ENCODE measurements around the gene CA4.

Gene CA4

DNA sequence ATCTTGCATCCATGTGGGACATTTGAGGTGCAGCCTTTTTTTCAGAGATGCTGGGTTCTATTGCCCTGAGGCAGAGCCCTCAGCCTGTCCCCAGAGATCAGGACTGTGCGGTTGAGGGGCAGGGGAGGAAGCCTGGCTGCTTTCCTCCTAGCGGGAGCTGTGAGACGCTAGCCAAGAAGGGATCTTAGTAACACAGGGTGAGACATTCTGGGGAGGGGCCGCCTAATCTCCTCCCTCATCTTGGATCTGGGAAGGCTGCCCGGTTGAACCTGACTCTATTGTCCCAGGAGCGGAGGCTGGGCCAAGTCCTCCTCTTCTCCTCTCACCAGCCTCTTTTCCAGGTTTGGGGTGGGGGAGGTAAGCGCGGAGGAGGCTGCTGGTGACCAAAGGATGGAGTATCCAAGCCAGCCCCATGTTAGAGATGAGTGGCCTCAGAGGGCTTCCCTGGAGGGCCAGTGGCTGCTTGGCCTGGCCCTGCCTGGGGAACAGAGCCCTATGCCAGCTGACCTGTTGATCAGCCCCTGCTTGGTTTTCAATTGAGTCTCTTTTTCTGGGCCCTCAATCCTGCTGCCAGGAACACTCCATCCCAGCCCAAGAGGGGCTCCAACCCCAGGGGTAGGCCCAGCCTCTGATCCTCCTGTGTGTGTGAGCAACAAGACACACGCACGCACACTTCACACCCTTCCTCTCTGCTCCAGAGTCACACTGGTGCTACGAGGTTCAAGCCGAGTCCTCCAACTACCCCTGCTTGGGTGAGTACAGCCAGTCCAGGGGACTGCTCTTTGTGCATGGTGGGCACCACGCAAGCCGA is 5.0 kb downstream of the CA4 start:
- no peak for DNase-seq (ENCODE audit: low read depth in 1 of 2, low spot score in 1 of 2)

DNA sequence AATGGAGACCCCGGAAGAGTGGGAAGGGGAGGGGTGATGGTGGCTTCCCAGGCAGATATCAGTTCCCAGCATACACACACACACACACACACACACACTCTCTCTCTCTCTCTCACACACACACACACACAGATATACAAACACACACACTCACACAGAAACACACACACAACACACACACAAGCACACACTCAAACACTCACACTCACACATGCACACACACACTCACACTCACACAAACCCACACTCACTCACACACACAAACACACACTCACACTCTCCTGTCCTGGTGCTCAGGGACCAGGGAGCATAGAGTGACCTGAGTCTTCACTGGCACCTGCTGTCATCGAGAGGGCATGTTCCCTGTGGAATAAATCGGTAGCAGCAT is 5.6 kb downstream of the CA4 start:
- DNase-seq (ENCODE audit: low read depth in 1 of 2, low spot score in 1 of 2) = no peak

DNA sequence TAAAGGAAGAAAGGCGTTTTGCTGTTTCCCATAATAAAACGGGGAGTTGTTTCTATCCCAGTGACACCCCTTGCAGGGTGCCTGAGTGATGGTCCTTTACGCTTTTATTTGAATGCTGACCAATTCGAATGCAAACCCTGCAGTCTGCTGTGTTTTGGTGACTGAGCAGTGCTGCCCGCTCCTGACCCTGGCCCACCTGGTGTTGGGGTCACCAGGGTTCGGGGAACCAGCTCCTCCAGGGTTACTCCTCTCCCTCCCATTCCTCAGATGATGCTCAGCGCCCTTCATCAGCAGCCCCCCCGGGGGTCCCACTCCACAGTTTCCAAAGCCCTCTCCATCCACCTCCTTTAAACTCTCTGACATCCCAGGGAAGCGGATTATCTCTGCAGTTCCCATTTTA is 6.0 kb downstream of the CA4 start:
- no peak for DNase-seq (ENCODE audit: low read depth in 1 of 2, low spot score in 1 of 2)

DNA sequence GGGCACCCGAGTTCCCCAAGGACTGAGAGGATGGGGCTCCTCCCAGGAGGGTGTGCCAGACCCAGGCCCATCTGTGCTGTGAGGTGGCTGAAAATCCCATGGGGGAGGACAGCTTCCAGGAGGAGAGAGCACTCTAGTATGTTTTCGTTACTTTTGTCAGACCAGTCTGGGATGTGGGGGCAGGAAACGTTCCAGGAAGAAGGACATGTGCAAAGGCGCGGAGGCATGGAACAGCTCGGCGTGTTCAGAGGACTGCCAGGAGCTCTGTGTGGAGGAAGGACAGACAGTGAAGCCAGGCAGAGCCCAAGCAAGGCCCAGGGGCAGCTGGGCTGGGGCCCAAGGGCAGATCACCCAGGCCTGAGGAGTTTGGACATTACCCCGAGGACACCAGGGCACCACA is 7.0 kb downstream of the CA4 start:
- no peak for DNase-seq (ENCODE audit: low read depth in 1 of 2, low spot score in 1 of 2)

DNA sequence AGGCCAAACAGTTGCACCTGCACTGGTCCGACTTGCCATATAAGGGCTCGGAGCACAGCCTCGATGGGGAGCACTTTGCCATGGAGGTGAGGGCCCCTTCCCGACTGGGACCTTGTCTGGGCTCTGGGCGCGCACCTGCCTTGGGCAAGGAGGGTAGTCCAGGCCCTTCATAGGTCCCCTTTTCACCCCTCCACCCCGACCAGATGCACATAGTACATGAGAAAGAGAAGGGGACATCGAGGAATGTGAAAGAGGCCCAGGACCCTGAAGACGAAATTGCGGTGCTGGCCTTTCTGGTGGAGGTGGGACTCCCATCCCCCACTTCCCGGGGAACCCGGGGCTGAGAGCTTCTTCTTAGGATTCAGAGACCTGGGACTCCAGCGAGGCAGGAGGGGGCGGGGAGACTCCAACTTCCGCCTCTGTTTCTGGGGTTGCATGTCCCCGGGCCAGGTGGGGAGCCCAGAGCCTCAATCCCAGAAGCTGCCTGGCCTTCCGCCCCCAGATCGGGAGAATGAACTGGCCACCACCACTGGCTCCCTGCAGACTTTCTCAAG is 7.8 kb downstream of the CA4 start:
- DNase-seq (ENCODE audit: low read depth in 1 of 2, low spot score in 1 of 2) = no peak

DNA sequence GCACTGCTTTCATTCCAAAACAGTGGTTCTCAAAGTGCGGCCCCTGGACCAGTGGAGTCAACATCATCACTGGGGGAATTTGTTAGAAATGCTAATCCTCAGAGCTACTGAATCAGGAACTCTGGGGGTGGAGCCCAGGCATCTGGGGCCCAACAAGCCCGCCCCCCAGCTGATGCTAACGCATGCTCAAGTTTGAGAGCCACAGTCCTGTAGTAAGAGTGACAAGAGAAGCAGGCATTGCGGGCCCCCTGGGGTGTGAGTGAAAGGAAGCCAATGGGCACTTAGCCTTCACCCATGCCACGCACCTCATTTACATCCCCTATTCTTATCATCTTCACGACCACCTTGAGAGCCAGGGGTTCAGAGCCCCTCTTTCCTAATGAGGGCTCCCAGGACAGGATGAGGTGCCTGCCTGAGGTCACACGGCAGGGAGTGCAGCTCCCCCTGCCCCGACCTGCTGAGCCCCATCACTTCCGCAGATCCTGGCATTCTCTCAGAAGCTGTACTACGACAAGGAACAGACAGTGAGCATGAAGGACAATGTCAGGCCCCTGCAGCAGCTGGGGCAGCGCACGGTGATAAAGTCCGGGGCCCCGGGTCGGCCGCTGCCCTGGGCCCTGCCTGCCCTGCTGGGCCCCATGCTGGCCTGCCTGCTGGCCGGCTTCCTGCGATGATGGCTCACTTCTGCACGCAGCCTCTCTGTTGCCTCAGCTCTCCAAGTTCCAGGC is 9.1 kb downstream of the CA4 start:
- no peak for DNase-seq (ENCODE audit: low read depth in 1 of 2, low spot score in 1 of 2)

DNA sequence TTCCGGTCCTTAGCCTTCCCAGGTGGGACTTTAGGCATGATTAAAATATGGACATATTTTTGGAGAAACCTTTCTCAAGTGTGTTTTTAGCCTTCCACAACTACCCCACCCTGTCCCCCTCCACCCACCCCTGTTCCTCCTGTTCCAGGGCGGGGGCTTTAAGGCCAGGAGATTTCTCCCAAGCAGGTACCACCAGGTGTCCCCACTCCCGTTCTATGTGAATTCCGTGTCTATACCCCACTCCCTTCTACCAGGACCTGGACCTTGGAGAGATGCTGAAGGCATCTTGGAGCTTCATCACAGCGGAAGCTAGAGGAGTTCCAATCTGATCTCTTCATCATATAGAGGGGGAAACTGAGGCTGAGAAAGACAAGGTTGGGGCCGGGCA is 9.7 kb downstream of the CA4 start:
- DNase-seq (ENCODE audit: low read depth in 1 of 2, low spot score in 1 of 2) = no peak

DNA sequence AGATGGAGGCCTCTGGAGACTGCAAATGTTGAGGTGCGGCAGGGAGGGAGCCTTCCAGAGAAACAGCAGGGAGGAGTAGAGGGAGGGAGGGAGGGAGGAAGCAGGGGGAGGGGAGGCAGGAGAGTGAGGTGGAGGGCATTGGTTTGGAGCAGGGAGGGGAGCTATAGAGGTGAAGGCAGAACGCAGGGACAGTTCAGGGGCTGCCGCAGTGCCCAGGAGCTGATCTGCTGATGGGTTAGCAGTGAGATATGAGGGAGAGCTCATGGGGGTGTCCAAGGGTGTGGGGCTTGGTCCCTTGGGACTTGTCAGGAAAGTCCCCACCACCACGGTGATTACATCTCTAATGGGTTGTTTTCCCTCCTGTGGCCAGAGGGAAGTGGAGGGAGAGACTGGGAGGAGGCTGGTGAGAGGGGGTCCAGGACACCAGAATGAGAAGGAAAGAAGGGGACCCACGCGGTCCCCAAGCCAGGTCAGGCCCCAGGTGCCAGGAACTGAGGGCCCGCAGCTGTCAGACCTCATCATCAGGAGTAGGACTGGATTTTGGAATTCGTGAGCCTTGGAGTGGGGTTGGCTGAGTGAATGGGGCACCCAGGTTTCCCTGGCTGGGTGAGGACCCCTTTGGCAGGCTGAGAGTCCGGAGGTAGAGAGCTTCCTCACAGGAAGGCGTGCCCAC is 11.2 kb downstream of the CA4 start:
- DNase-seq (ENCODE audit: low read depth in 1 of 2, low spot score in 1 of 2) = no peak

DNA sequence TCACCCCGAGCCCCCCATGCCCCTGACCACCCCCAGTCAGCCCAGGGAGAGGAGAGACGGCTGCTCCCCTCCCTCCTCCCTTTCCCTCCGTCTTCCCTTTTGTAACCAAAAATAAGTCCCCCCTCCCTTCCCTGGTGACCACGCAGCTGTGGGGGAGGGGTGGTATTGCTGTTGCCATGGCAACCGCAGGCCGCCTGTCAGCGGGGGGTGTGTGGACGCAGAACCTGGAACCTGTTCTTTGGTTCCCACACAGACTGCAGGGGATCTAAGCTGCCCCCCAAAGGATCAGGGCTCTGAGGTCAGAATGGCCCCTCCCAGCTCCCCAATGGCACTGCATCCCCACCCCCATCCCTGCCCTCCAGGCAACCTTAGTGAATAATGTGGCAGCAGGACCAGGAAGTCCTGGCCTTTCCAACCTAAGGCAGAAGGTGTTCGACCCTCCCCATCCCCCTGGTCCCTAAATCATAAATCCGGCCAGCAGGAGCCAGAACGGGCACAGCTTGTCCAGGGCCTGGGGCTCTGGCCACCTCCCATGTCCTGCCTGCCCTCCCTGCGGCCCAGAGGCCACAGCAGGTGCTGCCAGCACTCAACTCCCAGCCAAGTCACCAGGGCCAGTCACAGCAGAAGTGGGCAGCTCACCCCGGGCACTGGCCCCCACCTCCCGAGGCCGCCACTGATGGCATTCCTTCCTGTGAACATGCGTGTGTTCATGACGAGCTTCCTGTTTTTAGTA is 12.0 kb downstream of the CA4 start:
- no peak for DNase-seq (ENCODE audit: low read depth in 1 of 2, low spot score in 1 of 2)

DNA sequence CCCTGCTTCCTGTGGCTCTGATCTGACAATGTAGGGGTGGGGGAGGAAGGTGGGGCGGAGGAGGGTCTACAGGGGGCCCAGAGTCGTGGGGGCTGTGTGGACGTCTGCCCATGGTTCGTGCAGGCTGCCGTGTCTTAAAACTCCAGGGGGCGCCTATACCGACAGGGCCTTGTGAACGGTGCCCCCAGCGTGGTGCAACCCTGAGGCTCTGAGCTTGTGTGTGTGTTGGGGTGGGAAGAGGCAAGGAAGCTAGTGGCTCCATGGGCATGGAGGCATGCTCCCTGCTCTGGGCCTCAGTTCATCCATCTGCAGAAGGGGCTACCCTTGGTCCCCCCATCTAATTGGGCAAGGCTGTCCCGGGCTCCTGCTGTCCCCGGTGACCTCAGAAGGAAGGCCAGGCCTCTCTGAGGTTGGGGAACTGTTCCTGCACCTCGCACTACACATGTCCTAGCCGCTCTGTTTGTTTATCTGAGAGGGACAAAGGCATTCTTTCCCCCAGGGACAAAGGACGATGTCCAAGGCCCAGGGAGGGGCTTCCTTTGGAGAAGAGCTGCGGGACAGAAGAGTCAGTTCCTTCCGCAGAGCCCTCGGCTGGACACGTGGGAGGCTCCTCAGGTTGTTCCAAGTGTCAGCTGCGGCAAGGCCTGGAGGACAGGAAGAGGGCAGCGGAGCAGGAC is 13.5 kb downstream of the CA4 start:
- DNase-seq (ENCODE audit: low read depth in 1 of 2, low spot score in 1 of 2) = no peak

DNA sequence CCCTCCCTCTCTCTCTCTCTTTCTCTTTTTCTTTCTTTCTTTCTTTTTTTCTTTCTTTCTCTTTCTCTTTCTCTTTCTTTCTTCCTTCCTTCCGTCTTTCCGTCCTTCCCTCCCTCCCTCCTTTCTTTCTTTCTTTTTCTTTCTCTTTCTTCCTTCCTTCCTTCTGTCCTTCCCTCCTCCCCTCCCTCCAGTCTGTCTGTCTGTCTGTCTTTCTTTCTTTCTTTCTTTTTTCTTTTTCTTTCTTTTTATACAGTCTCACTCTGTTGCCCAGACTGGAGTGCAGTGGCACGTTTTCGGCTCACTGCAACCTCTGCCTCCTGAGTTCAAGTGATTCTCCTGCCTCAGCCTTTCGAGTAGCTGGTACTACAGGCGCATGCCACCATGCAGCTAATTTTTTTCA is 14.4 kb downstream of the CA4 start:
- DNase-seq (ENCODE audit: low read depth in 1 of 2, low spot score in 1 of 2) = no peak

DNA sequence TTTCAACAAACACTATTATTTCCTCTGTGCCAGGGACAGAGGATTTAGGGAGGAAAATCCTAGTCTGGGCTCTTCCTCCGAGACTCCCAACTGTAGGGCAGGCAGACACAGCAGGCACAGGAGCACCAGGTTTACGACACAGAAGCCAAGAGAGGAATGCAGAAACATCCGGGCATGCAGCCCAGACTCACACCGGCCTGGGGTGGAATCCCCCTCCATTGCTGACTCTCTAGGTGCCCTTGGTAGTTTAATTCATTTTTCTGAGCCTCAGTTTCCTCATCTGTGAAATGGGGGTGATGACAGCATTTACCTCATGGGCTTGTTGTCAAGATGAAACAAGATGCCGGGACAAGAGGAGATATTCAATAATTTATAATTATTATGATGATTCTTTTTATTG is 14.9 kb downstream of the CA4 start:
- no peak for DNase-seq (ENCODE audit: low read depth in 1 of 2, low spot score in 1 of 2)

DNA sequence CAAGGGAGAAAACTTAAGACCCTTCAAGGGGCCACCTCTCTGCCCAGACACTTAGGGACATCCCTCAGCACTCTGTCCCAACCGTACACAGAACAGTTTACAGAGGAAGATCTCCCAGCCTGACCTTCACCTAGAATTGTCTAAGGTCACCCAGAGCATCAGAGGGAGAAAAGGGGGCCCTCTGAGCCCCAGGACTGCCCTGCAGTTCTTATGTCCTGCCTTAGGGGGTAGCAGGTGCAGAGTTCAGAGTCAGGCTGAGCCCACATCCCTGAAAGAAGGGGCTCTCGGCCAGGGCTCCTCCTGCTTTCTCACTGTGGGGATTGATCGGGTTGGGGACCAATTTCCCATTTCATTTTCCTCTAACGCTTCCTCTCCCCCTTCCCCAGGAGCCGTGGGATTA is 15.4 kb downstream of the CA4 start:
- DNase-seq (ENCODE audit: low read depth in 1 of 2, low spot score in 1 of 2) = no peak

DNA sequence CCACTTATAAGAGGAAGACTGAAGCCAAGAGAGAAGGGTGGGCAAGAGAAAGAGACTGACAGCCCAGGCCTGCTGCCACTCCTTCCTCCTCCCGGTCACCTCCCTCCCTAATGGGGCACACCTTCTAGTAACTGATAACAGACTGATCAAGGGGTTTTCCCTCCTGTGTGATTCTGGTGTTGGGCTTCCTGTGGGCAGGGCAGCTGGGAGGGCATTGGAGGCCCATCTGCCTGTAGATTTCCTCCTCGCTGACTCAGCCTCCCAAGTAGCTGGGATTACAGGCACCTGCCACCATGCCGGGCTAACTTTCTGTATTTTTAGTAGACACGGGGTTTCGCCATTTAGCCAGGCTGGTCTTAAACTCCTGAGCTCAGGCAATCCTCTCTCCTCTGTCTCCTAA is 16.2 kb downstream of the CA4 start:
- no peak for DNase-seq (ENCODE audit: low read depth in 1 of 2, low spot score in 1 of 2)

DNA sequence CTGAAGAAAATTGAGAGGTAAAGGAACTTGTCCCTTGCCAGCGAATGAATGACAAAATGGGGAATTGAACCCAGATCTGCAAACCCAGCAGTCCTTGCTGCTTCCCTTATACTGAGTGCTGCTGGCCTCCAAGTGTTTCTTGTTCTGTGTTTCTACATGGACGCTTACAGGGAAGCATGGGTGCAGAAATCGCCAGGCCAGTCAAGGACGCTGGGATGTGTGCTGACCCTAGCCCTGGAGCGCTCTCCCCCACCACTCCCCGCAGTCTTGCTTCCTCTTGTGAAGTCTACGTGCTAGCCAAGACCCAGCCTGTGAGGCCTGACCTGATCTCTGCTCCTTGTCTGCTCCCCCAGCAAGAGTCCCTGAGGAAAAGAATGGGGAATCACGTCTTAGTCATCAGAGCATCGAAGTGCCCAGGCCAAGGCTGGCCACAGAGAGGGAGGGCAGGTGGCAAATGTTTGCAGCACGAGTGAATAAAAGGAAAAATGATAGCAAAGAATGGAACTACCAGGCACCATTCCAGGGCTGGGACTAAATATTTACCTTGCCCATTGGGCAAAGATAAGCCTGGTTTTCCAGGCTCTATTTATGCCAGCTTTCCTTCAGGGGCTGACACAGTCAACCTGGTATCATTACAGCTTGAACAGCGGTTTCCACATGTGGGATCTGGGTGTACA is 17.4 kb downstream of the CA4 start:
- no peak for DNase-seq (ENCODE audit: low read depth in 1 of 2, low spot score in 1 of 2)

DNA sequence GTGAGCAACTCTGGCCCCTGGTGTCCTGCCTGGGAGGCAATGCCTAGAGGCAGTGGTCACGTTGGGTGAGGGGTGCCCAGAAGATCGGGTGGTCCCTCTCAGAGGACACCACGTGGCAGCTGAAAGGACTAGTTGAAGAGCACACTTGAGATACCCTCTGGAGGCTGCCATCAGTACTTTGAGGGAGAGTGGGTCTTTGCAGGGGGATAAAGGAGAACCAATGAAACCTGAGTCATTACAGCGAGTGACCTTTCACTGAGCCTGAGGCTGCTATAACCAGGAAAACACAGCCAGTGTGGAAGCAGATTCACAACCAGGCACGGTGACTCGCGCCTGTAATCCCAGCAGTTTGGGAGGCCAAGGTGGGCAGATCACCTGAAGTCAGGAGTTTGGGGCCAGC is 18.9 kb downstream of the CA4 start:
- no peak for DNase-seq (ENCODE audit: low read depth in 1 of 2, low spot score in 1 of 2)

DNA sequence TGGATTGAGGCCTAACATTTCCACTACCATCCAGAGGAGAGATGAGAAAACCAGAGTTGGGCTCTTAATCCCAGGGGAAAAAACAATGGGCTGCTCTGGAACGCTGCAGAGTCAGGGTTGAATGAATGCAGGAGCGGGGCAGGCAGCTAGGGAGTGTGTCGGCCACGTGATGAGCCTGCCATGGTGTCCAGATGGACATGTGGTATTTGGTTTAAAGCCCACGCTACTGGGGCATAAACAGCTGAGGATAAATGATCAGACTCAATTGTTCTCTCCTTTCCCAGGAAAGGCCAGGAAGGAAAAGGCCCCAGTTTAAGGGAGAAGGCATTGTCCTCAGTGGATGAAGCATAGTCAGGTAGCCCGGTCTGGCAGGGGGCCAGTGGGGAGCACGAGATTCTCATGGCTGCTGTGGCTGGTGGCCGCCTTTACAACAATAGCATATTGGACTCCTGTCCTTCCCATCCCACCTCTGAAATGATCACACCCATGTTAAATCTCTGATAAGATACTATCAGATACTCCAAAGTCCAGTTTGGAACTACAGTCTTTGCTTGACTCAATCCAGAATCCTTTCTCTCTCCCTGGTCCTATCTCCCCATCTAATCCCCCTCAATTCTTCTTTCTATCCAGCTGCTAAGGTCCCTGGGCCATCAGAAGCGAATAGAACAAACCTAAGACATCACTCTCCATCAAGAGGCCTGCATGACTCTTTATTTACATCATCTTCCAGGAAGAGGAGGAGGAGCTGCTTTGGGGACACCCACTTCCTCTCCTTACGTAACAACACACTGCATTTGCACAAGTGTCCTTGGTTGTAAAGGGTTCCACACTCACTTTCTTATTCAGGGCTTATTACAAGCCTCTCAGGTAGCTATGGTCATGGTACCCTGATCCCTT is 20.4 kb downstream of the CA4 start:
- DNase-seq (ENCODE audit: low read depth in 1 of 2, low spot score in 1 of 2) = no peak

DNA sequence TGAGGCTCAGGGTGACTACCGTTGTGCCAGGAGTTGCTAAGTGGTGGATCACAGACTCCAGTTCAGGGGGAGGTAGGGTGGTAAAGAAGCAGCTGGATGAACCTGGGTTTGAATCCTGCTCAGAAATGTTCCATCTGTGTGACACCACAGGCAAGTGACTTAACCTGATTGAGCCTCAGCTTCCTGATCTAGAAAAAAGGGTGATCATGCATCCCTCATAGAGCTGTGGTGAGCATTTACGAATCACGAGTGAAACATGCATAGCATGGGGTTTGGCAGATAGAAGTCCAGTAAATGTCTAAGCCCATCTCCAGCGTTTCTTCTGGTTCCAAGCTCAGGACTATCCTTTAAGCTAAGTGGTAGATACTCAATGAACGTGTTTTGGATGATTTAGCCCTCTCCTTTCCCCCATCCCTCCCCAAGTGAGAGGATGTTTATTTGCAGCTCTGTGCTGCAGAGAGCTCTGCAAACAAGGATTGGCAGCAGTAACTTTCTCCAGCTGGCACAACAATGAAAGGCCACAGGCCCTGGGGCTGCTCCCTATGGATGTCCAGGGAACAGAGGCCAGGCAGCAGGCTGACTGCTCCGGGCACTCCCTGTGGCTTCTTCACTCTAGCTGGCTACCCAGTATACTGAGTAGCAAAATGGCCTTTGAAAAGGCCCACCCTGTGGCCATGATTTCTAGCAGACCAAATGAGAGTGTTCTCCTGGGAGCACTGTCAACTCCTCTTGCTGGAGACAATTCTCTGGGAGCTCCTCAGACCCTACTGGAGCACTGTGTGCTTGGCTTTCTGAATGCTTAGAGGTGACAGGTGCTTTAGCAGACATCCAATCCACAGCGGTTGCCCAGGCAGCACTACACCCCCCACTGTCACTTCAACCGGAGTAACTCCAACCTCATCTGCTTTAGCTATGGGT is 21.3 kb downstream of the CA4 start:
- no peak for DNase-seq (ENCODE audit: low read depth in 1 of 2, low spot score in 1 of 2)
